Measurements from ENCODE around the gene BCHE.

Gene BCHE

GRCh38 chr3:165852191-165852590, 15.0 kb upstream of the BCHE start:
- H3K4me3 ChIP-seq (ENCODE audit: insufficient read depth, low read length, poor library complexity, severe bottlenecking): no peak overlapping the region
- H3K9me2 ChIP-seq (replicated peaks; ENCODE audit: insufficient read depth, low read length): no peaks in the 10 kb centered on the region
- no peaks in the 10 kb centered on the region; the same call in 1 of the 2 replicates for H3K9me3 ChIP-seq (ENCODE audit: insufficient read depth, low read length)
- H3K27me3 ChIP-seq (ENCODE audit: low read length): no peaks in the 10 kb centered on the region
- H2AFZ ChIP-seq (ENCODE audit: low read depth, low read length, severe bottlenecking): no peak overlapping the region
- no peaks in the 10 kb centered on the region for H4K20me1 ChIP-seq (ENCODE audit: low read depth, low read length)
- no peaks in the 10 kb centered on the region for H3F3A ChIP-seq (ENCODE audit: insufficient read depth)
- no peak overlapping the region for H3K9ac ChIP-seq (ENCODE audit: low read length)
- no peak overlapping the region for H3K4me2 ChIP-seq (ENCODE audit: low read depth, low read length, poor library complexity, severe bottlenecking)
- TF ChIP-seq CTCF (IDR thresholded peaks at IDR 0.05; ENCODE audit: insufficient read depth, low read length, poor library complexity, severe bottlenecking): no peak
- no peak for TF ChIP-seq EZH2phosphoT487 (conservative IDR thresholded peaks at IDR 0.05; ENCODE audit: low read length)
- no peak overlapping the region for H3K27ac ChIP-seq (ENCODE audit: low read depth, low read length)
- H3K36me3 ChIP-seq (ENCODE audit: low read length): no peaks in the 10 kb centered on the region
- no peaks in the 10 kb centered on the region for H3K79me2 ChIP-seq (ENCODE audit: insufficient read depth, low read length)

- no peak overlapping the region for H3K9ac ChIP-seq (ENCODE audit: low read length)
- no peak overlapping the region for H2AFZ ChIP-seq (ENCODE audit: low read depth, low read length, severe bottlenecking)
- H3K4me2 ChIP-seq (ENCODE audit: low read depth, low read length, poor library complexity, severe bottlenecking): no peak overlapping the region
- TF ChIP-seq EZH2phosphoT487 (conservative IDR thresholded peaks at IDR 0.05; ENCODE audit: low read length) (no peak), CTCF (IDR thresholded peaks at IDR 0.05; ENCODE audit: insufficient read depth, low read length, poor library complexity, severe bottlenecking) (no peak)
- H3K79me2 ChIP-seq (ENCODE audit: insufficient read depth, low read length): no peaks in the 10 kb centered on the region
- H3F3A ChIP-seq (ENCODE audit: insufficient read depth): no peaks in the 10 kb centered on the region
- no peak overlapping the region for H3K4me3 ChIP-seq (ENCODE audit: insufficient read depth, low read length, poor library complexity, severe bottlenecking)
- no peak overlapping the region for H3K27ac ChIP-seq (ENCODE audit: low read depth, low read length)
- H3K27me3 ChIP-seq (ENCODE audit: low read length): no peaks in the 10 kb centered on the region
- no peaks in the 10 kb centered on the region for H4K20me1 ChIP-seq (ENCODE audit: low read depth, low read length)
- no peaks in the 10 kb centered on the region for H3K9me2 ChIP-seq (replicated peaks; ENCODE audit: insufficient read depth, low read length)
- no peaks in the 10 kb centered on the region for H3K36me3 ChIP-seq (ENCODE audit: low read length)
- no peaks in the 10 kb centered on the region for H3K9me3 ChIP-seq (ENCODE audit: insufficient read depth, low read length)
Observed at GRCh38 chr3:165846056-165846455, 8.8 kb upstream of the BCHE start.

GRCh38 chr3:165839296-165840076, 2.3 kb upstream of the BCHE start:
- Histone ChIP-seq H3K4me3 (ENCODE audit: insufficient read depth, low read length, poor library complexity, severe bottlenecking) (no peak overlapping the region), H3F3A (ENCODE audit: insufficient read depth) (no peaks in the 10 kb centered on the region), H3K9ac (ENCODE audit: low read length) (no peak overlapping the region), H4K20me1 (ENCODE audit: low read depth, low read length) (no peaks in the 10 kb centered on the region), H3K27me3 (ENCODE audit: low read length) (no peaks in the 10 kb centered on the region), H3K9me3 (ENCODE audit: insufficient read depth, low read length) (no peaks in the 10 kb centered on the region), H3K27ac (ENCODE audit: low read depth, low read length) (no peak overlapping the region), H2AFZ (ENCODE audit: low read depth, low read length, severe bottlenecking) (no peak overlapping the region), H3K79me2 (ENCODE audit: insufficient read depth, low read length) (no peaks in the 10 kb centered on the region), H3K4me2 (ENCODE audit: low read depth, low read length, poor library complexity, severe bottlenecking) (no peak overlapping the region), H3K9me2 (replicated peaks; ENCODE audit: insufficient read depth, low read length) (no peaks in the 10 kb centered on the region), H3K36me3 (ENCODE audit: low read length) (no peaks in the 10 kb centered on the region)
- no peak for TF ChIP-seq EZH2phosphoT487 (conservative IDR thresholded peaks at IDR 0.05; ENCODE audit: low read length)
- TF ChIP-seq CTCF (IDR thresholded peaks at IDR 0.05; ENCODE audit: insufficient read depth, low read length, poor library complexity, severe bottlenecking): no peak

All from SU-DHL-6 (cell line).